Hepatocyte (in vitro differentiated cells): ENCODE results near the gene MIEF1. TPM values are rescaled to one million over a fixed set of nuclear protein-coding genes. Genes with fewer than 3 reads are reported as not detected.

Experiments
- DNase-seq: peaks from one replicate; pipeline ENCODE4 v3.0.0-alpha.2; 2016; ENCODE audit warnings: low spot score
- H2AFZ ChIP-seq: fragments of 200-600 bp; sonication (generic); 2 replicates; pipeline ENCODE4 v1.6.0; 2016; ENCODE audit warnings: antibody characterized with exemption, mild to moderate bottlenecking
- H3K27ac ChIP-seq: fragments of 200-600 bp; sonication (generic); 2 replicates; pipeline ENCODE4 v1.5.1; 2016; ENCODE audit warnings: mild to moderate bottlenecking
- H3K27me3 ChIP-seq: fragments of 200-600 bp; sonication (generic); 2 replicates; pipeline ENCODE4 v1.6.1; 2016
- H3K36me3 ChIP-seq: fragments of 200-600 bp; sonication (generic); replicated peaks from 2 replicates; pipeline ENCODE4 v1.5.1; 2016; ENCODE audit warnings: low read depth; ENCODE audit not compliant: insufficient read depth
- H3K4me1 ChIP-seq: fragments of 200-600 bp; sonication (generic); 2 replicates; pipeline ENCODE4 v1.5.1; 2016; ENCODE audit warnings: mild to moderate bottlenecking, moderate library complexity; ENCODE audit not compliant: insufficient read depth
- H3K4me2 ChIP-seq: fragments of 200-600 bp; sonication (generic); 2 replicates; pipeline ENCODE4 v1.6.0; 2016
- H3K4me3 ChIP-seq: fragments of 200-600 bp; sonication (generic); 2 replicates; pipeline ENCODE4 v1.5.1; 2016; ENCODE audit warnings: mild to moderate bottlenecking
- H3K79me2 ChIP-seq: fragments of 200-600 bp; sonication (generic); 2 replicates; pipeline ENCODE4 v1.6.0; 2017; ENCODE audit warnings: mild to moderate bottlenecking
- H3K9me2 ChIP-seq: fragments of 200-600 bp; sonication (generic); replicated peaks from 2 replicates; pipeline ENCODE4 v1.6.0; 2017; ENCODE audit warnings: mild to moderate bottlenecking; ENCODE audit not compliant: insufficient read depth
- H3K9me3 ChIP-seq: fragments of 200-600 bp; sonication (generic); 2 replicates; pipeline ENCODE4 v1.5.1; 2016; ENCODE audit warnings: low read depth, mild to moderate bottlenecking
- H4K20me1 ChIP-seq: fragments of 200-600 bp; sonication (generic); 2 replicates; pipeline ENCODE4 v1.6.0; 2016; ENCODE audit warnings: mild to moderate bottlenecking; ENCODE audit not compliant: insufficient read depth, poor library complexity, severe bottlenecking
- CTCF ChIP-seq: fragments of 200-600 bp; sonication (generic); IDR thresholded peaks from 2 replicates; pipeline ENCODE4 v1.5.1; 2016; ENCODE audit warnings: antibody characterized with exemption, mild to moderate bottlenecking; ENCODE audit not compliant: poor library complexity
- EZH2 ChIP-seq: fragments of 200-600 bp; sonication (generic); IDR thresholded peaks from 2 replicates; pipeline ENCODE4 v1.6.1; 2016; ENCODE audit warnings: antibody characterized with exemption, mild to moderate bottlenecking, borderline replicate concordance
- EZH2phosphoT487 ChIP-seq: fragments of 200-600 bp; sonication (generic); IDR thresholded peaks from one replicate; pipeline ENCODE4 v1.6.1; 2018; ENCODE audit warnings: antibody characterized with exemption, mild to moderate bottlenecking, low read depth, moderate library complexity; ENCODE audit not compliant: unreplicated experiment, severe bottlenecking
- WGBS: methylation state at CpG from one replicate; pipeline ENCODE4 v1.1.6; 2016; ENCODE audit warnings: low lambda C conversion rate; ENCODE audit errors: missing lambda C conversion rate; 5-methylcytosine and 5-hydroxymethylcytosine counted together
- polyA plus RNA-seq: library from polyadenylated mRNA; unstranded; fragments of >200 nt; fragmentation: Nextera tagmentation; extraction: Ambion mirVana; gene quantifications from 2 replicates; pipeline ENCODE4 v1.2.1, GENCODE V29; 2016
- total RNA-seq: library from RNA; depleted of rRNA; stranded (reverse); fragments of >200 nt; gene quantifications from 2 replicates; pipeline ENCODE4 v1.2.3, GENCODE V29; 2014

The MIEF1 gene
- total and polyA plus RNA-seq, 2 experiments from 2014 or later = 22.2 to 31.8 TPM

GRCh38 chr22:39534092-39534506, 32.0 kb downstream of the MIEF1 start:
- Histone ChIP-seq H3K4me3 (no peak overlapping the region), H3K9me3 (no peaks in the 10 kb centered on the region), H2AFZ (peak overlapping the region; percentile 74), H3K27me3 (no peaks in the 10 kb centered on the region), H3K9me2 (no peaks in the 10 kb centered on the region), H3K36me3 (no peaks in the 10 kb centered on the region), H3K27ac (no peak overlapping the region), H3K79me2 (peaks cover 31% of the 10 kb centered on the region), H3K4me2 (no peak overlapping the region), H4K20me1 (no peaks in the 10 kb centered on the region), H3K4me1 (peaks cover 22% of the 10 kb centered on the region)
- DNase-seq = no peak
- TF ChIP-seq EZH2 = no peak
- 88% methylated on average over 12 of the region's 12 CpGs for WGBS

GRCh38 chr22:39534591-39535356, 32.7 kb downstream of the MIEF1 start:
- peak overlapping the region; percentile 74 for H2AFZ ChIP-seq

GRCh38 chr22:39535357-39535725, 33.3 kb downstream of the MIEF1 start:
- Histone ChIP-seq H2AFZ (no peak overlapping the region), H3K4me2 (no peak overlapping the region)

More at GRCh38 chr22:39534591-39535356, 32.7 kb downstream of the MIEF1 start:
- Histone ChIP-seq H3K27ac (no peak overlapping the region), H3K9me3 (no peaks in the 10 kb centered on the region), H3K4me1 (peaks cover 17% of the 10 kb centered on the region), H3K79me2 (peaks cover 26% of the 10 kb centered on the region), H3K27me3 (no peaks in the 10 kb centered on the region), H3K9me2 (no peaks in the 10 kb centered on the region), H3K4me2 (peak overlapping the region; percentile 69), H4K20me1 (no peaks in the 10 kb centered on the region), H3K4me3 (no peak overlapping the region), H3K36me3 (no peaks in the 10 kb centered on the region)
- peak; percentile 90 for DNase-seq
- TF ChIP-seq EZH2phosphoT487 (no peak), CTCF (peak; percentile 98)
- WGBS = 14% methylated on average over 38 of the region's 41 CpGs

More at GRCh38 chr22:39535357-39535725, 33.3 kb downstream of the MIEF1 start:
- no peak overlapping the region for H3K4me3 ChIP-seq
- no peaks in the 10 kb centered on the region for H3K9me3 ChIP-seq
- H3K36me3 ChIP-seq = no peaks in the 10 kb centered on the region
- peaks cover 20% of the 10 kb centered on the region for H3K79me2 ChIP-seq
- WGBS = 74% methylated on average over 13 of the region's 13 CpGs
- no peaks in the 10 kb centered on the region for H4K20me1 ChIP-seq
- H3K4me1 ChIP-seq = peaks cover 17% of the 10 kb centered on the region
- DNase-seq = no peak
- H3K27ac ChIP-seq = no peak overlapping the region
- no peaks in the 10 kb centered on the region for H3K9me2 ChIP-seq
- TF ChIP-seq EZH2phosphoT487 (no peak), EZH2 (no peak), CTCF (no peak)
- no peaks in the 10 kb centered on the region for H3K27me3 ChIP-seq
